Head of caudate nucleus (tissue), 42 donors: ENCODE measurements around the gene KIF12.
A peak's percentile ranks its signal among the peaks of the same experiment; 100 is the strongest.

ENCODE experiments used
- DNase-seq, 42 donors: peaks; one replicate each; pipeline versions ENCODE4 v3.0.0 to v3.0.0-alpha.2; 2020 to 2021; ENCODE audit warnings: mixed read lengths in 7 of 42
- intact Hi-C: fragments of 100-400 bp; cut with DNase I; formaldehyde crosslinking; loops from one replicate; pipeline ENCODE4 v1.15.0; 2022

KIF12 gene

GRCh38 chr9:114077162-114077837, 21.8 kb downstream of the KIF12 start:
- DNase-seq = no peak
- intact Hi-C loops = no loop called here

GRCh38 chr9:114076237-114077161, 22.6 kb downstream of the KIF12 start:
- DNase-seq = no peak
- intact Hi-C loops = no loop called here

DNA sequence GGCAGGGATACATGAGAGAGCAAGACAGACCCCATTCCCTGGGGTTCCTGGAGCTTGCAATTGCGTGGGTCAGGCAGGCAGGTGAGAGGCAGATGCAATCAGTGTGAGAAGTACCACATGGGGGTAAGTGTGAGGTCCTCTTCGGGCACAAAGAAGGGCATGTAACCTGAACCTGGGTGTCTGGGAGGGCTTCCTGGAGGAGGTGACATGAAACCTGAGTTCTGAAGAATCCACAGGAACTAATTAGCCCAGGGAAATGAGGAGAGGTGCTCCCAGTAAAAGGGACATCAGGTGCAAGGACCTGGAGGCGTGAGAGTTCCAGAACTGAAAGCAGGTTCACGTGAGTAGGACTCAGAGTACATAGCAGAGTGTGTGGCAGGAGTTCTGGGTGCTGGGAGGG, 23.5 kb downstream of the KIF12 start:
- peak in 1 of 42 donors; percentile 3 for DNase-seq
- intact Hi-C loops = no loop called here

GRCh38 chr9:114072184-114073140, 26.6 kb downstream of the KIF12 start:
- intact Hi-C loops = no loop called here
- peak in 34 of 42 donors; percentile 11 to 76 (median 44) for DNase-seq

DNA sequence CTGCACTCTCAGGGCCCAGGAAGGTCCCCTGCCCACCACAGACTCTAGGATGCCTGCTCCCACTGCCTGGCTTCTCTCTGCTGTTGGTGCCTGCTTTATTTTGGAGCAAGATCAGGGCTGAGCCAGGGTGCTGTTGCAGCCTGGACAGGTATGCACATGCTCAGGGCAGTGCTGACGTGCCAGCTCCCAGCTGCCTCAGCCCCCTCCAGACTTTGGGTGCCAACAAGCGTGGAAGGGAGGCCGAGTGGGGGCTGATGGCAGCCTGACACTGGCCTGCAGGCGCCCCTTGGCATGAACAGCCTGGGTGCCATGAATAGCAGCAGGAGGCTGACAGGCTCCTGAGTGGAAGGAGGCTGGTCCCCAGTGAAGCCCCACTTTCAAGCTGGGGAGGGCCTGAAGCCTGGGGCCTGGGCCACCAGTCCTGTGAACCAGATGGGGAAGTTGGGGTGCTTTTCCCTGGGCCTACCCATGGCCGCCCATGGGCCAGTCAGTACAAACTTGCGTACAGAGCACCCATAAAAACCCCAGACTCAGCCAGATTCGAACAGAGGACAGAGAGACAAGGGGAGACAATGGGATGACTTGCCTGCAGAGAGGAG, 27.8 kb downstream of the KIF12 start:
- no peak for DNase-seq
- intact Hi-C loops = no loop called here

GRCh38 chr9:114070188-114071103, 28.6 kb downstream of the KIF12 start:
- intact Hi-C loops = no loop called here
- DNase-seq = peak in 3 of 42 donors; percentile 21 to 34 (median 26)

DNA sequence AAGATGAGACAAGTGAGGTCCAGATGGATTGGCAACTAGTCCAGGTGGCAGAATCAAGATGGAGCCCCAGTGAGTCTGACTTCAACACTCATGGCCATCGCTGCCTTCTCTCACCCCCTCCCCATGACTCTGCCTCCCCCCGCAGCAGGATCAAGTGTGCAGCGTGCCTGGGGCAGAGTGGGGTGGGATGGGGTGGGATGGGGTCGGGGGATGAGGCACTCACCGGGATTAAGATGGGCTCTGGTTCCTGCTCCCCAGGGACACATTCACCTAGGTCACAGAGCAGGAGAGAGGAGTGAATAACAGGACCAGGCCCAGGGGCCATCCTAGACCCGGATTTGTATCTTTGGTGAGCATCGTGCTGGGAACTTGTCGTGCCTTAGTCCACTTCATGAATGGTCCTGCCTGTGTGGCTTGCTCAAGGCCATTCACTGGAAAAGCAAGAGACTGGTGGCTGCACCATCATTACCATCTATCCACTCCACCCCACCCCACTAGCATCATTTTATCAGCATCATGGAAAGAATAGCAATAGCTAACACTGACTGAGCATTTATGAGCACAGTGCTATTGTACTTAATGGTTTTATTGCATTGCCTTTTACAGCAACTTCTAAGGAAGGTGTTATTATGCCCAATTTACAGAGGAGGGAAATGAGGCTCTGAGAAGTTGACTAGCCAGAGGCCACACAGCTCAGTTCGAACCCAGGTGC, 29.5 kb downstream of the KIF12 start:
- peak in 3 of 42 donors; percentile 10 to 29 (median 13) for DNase-seq
- intact Hi-C loops = no loop called here

DNA sequence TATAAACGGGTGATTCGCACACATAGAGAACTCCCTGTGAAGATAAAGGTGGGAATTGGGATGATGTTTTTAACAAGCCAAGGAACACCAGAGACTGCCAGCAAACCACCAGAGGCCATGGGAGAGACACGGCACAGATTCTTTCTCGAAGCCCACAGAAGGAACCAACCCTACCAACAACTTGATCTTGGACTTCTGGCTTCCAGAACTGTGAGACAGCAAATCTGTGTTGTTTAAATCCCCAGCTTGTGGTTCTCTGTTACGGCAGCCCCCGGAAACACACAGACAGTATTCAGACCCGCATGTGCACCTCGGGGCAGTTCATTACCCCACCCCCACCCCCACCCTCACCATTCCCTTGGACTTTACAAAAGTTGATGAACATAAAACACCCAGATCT, 33.8 kb downstream of the KIF12 start:
- no peak for DNase-seq
- intact Hi-C loops = no loop called here

- intact Hi-C loops = no loop called here
- peak in 1 of 42 donors; percentile 18 for DNase-seq
Observed at GRCh38 chr9:114061830-114062474, 37.1 kb downstream of the KIF12 start.

DNA sequence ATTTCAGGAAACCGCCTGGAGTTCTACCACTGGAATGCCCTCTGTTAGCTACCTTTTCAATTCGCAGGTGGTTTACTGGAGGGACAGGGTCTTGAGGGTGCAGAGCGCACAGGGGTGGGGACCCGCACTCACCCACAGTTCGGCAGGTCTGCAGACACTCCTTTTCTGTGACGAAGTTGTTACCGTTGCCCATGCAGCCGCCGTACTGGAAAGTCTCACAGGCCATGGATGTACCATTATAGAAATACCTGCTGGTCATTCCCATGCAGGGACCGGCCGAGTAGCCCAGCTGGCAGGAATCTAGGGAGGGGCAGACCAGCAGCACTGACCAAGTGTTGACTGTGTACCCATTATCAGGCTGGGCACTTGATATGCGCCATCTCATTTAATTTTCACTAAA, 37.8 kb downstream of the KIF12 start:
- peak in 1 of 42 donors; percentile 34 for DNase-seq
- intact Hi-C loops = no loop called here

- peak in 1 of 42 donors; percentile 38 for DNase-seq
- intact Hi-C loops = no loop called here
Observed at GRCh38 chr9:114060711-114061110, 38.4 kb downstream of the KIF12 start.

DNA sequence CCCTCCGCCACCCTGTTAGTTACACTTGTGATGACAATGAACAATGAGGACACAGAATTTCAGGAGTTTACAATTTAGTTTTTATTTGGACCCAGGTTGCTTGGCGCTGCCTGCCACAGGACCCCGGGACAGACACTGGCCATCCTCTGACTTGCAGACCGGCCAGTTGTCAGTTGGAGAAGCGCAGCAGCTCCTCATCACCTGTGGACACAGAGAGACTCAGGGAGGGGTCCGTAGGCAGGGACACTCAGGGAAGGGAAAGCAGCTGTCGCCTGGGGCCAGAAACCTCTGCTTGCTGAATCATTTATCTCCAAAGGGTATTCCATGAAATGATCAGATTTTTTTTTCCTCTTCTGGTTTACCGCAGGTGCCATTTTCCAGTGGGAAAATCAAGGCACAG, 39.0 kb downstream of the KIF12 start:
- intact Hi-C loops = no loop called here
- DNase-seq = peak in 1 of 42 donors; percentile 38

- intact Hi-C loops = no loop called here
- DNase-seq = peak in 1 of 42 donors; percentile 42
Observed at GRCh38 chr9:114059047-114059803, 39.9 kb downstream of the KIF12 start.

DNA sequence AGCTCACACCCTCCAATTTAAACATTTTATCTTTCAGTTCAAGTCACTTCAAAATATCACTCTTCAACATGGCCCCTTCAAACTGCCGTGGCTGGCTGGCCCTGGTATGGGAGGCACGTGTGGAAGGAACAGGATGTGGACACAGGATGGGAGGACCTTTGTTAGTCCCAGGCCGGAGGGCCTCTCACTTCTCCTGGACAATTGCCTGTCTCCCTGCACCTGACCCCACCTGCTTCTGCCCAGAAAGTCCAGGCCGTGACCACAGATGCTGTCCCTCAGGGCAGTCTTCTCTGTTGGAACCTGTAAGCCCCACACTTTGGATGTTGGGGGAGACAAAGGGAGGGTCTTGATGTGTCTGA, 40.4 kb downstream of the KIF12 start:
- intact Hi-C loops = no loop called here
- DNase-seq = peak in 1 of 42 donors; percentile 42

DNA sequence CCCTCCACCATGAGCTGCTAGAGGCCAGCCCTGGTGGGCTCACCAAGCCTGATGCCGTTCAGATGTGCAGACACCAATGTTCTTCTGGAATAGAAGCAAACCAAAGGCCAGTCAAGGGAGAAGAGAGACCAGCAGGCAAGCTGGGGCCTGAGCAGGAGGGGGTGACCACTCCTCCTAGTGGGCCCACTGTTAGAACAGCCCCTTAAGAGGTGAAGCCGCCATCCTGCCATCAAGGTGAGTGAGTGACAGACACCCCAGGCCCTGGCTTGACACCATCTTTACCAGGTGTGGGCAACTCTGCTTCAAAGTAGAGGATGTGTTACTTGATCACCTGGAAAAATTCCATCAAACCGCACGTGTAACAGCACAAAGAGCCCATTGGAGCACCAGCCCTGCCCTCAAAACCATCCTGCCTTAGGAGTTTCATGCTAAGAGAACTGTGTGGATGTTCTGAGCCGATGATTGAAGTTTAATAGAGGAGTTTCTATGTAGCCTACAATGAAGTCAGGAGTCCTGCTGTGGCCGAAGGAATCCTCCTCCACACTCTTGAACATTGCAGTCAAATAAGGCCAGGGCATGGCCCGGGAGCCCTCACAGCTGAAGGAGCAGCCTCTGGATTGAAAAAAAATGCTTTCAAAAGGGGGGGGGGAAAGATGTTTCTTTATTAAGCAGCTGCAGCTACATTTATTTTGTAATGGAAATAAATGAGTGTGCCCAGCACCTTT, 41.8 kb downstream of the KIF12 start:
- DNase-seq = peak in 1 of 42 donors; percentile 22

More for the DNA sequence above, 41.8 kb downstream of the KIF12 start:
- intact Hi-C loops = no loop called here
